ENCODE results near the gene UVRAG.

DNA sequence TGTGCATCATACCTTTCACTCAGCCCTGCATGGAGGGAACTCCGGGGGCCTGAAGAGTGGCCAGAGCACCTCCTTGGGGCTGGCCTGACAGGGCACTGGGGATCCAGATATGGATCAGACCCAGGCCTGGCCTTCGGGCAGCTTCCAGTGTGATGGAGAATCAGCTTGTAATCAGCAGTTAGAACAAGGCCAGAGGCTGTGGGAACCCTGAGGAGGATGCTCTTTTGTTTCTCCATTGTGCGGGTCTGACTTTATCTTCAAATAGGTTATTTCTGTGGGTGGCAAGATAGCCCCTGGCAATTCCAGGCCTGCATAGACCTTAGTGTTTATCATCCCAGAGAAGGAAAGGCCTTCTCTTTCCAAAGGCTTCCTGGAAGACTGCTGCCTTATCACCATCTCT, 34.1 kb upstream of the UVRAG start:
- TF ChIP-seq CTCF (IDR thresholded peaks at IDR 0.05; ENCODE audit: low read length) = no peak
- no peak for TF ChIP-seq EZH2 (IDR thresholded peaks at IDR 0.05; ENCODE audit: borderline replicate concordance, low read length)

Measured in OCI-LY1 (cell line).